LNCAP (cell line): ENCODE data around the gene POP4.

ENCODE experiments used
- CTCF ChIP-seq: fragments of 450-650 bp; IDR thresholded peaks from 2 replicates; pipeline ENCODE4 v1.5.1; 2017; ENCODE audit warnings: mild to moderate bottlenecking

Gene POP4

GRCh38 chr19:29624489-29625185 is 18.6 kb downstream of the POP4 start:
- TF ChIP-seq CTCF: no peak

DNA sequence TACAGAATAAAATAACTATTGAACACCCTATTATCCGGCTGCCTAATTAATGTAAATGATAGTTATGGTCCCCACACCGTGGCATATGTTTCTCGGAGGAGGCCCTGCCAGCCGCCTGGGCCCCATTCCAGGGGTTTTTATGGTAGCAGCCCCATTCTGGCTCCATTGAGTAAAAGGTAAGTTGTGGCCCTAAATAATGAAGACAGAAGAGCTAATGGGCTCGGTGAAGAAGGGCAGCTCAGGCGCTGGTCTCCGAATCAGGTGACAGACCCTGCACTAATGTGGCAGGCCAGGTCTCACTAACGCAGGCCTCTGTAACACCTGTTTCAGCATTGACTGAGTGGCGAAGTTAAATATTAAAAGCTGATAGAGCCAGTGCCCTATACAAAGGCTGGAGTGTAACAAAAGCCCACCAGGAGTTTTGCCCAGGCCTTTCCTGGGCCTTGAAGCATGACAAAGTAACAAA is 19.1 kb downstream of the POP4 start:
- no peak for TF ChIP-seq CTCF

- no peak for TF ChIP-seq CTCF
These were observed 20.3 kb downstream of the POP4 start for GRCh38 chr19:29626386-29626785.

- no peak for TF ChIP-seq CTCF
These were observed 22.7 kb downstream of the POP4 start for GRCh38 chr19:29628661-29629385.

GRCh38 chr19:29629836-29630534 is 23.9 kb downstream of the POP4 start:
- TF ChIP-seq CTCF: no peak

- no peak for TF ChIP-seq CTCF
These were observed 24.6 kb downstream of the POP4 start for GRCh38 chr19:29630655-29631054.

- no peak for TF ChIP-seq CTCF
These were observed 25.4 kb downstream of the POP4 start for GRCh38 chr19:29631450-29631849.
